HT1080 (cell line): Measurements from ENCODE around the gene EXOC4. TPM values are rescaled to one million over a fixed set of nuclear protein-coding genes. Genes with fewer than 3 reads are reported as not detected.
"Not testable (repeated sequence)": the region's sequence is repeated elsewhere in the genome, so short reads cannot be mapped to it uniquely, and the experiment has no call there.

Experiments
- DNase-seq: peaks from one replicate; pipeline ENCODE4 v3.0.0-alpha.2; 2015; ENCODE audit warnings: low read depth
- polyA plus RNA-seq, 2 experiments: library from polyadenylated mRNA; depleted of rRNA; stranded (reverse); fragments of >200 nt; gene quantifications; 2 replicates each; pipeline ENCODE4 v1.2.3, GENCODE V29; 2015
- total RNA-seq: library from RNA; depleted of rRNA; stranded (reverse); fragments of >200 nt; shearing (Covaris generic); gene quantifications from 2 replicates; pipeline ENCODE4 v1.2.3, GENCODE V29; 2014; rRNA removed

The EXOC4 gene
- 37.1 and 39.3 TPM in 2 replicates for total RNA-seq
- polyA plus RNA-seq (2015; cell fraction: cytosol; rRNA removed) = 27.8 and 38.3 TPM in 2 replicates
- 61.3 and 61.6 TPM in 2 replicates for polyA plus RNA-seq (2015; cell fraction: nucleus; rRNA removed)

- peak; percentile 96 for DNase-seq
Measured at GRCh38 chr7:133252858-133253518, at the start of gene EXOC4. Gene EXOC4 (plus strand): TSS chr7:133253078.

- DNase-seq = no peak
Measured at GRCh38 chr7:133203490-133203889, 49.4 kb upstream of the EXOC4 start.

DNA sequence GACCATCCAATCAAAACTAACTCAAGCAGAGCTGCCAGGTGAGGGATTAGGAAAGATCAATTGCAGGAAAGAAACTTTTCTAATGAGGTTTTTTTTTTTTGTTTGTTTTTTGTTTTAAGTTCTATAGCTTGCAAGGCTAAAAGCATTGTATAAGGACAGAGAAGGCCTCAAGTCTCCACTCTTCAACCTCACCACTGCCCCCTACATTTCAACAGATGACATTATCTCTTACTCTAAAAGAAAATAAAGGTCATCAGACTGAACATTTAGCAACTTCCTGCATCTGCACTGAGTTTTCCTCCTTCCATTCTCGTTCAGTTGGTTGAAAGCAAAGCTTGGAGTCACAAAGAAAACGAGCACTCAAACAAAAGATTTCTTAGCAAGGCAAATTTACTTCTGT lies 45.2 kb upstream of the EXOC4 start:
- no peak for DNase-seq

DNA sequence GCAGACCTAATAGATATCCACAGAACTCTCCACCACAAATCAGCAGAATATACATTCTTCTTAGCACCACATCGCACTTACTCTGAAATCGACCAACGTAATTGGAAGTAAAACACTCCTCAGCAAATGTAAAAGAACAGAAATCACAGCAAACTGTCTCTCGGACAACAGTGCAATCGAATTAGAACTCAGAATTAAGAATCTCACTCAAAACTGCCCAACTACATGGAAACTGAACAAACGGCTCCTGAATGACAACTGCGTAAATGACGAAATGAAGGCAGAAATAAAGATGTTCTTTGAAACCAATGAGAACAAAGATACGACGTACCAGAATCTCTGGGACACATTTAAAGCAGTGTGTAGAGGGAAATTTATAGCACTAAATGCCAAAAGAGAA lies 42.1 kb upstream of the EXOC4 start:
- DNase-seq = not testable (repeated sequence)

GRCh38 chr7:133213772-133214171 lies 39.1 kb upstream of the EXOC4 start:
- DNase-seq = not testable (repeated sequence)

GRCh38 chr7:133217773-133218172 lies 35.1 kb upstream of the EXOC4 start:
- no peak for DNase-seq

- DNase-seq = peak; percentile 42
Measured at GRCh38 chr7:133230591-133231194, 22.2 kb upstream of the EXOC4 start.

- no peak for DNase-seq
Measured at GRCh38 chr7:133233142-133233541, 19.7 kb upstream of the EXOC4 start.

DNA sequence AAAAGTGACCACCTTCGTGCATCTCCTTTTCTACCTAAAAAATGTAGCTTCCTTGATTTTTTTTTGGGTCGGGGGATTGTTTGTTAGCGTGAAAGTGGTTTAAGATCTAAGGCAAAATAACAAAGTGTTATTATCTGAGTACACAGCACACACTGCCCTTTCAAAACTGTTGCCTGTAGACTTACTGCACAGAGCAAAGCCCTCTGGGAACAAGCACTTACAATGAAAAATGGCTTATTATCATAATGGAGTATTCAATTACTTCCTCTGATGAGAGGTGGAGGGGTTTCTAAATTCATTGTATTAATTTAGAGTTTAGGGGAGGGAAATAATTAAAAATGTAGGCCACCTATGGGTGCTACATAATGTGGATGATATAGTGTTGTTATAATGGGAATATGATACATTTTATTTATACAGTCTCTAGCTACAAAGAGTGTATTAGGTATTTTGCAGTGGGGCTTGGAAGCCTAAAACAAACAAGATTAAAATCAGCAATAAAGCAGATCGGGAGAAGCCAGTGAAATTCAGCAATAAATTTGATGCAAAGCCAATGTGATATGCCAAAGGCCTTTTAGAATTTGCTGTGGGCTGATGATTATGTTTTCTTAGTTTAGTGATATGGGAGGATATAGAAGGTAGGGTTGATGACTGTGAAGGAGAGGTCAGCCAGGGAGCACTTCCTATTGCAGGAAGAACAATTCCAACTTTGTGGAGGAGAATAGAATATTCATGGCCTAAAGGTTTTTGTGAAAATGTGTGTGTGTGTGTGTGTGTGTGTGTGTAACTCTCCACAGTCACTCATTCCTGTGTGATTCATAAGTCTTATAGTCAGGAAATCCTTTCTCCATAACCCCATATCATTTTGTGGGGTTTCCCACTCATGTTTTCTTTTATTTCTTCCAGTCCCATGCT lies 17.7 kb upstream of the EXOC4 start:
- DNase-seq = peak; percentile 69

GRCh38 chr7:133237545-133237944 lies 15.3 kb upstream of the EXOC4 start:
- DNase-seq = no peak

DNA sequence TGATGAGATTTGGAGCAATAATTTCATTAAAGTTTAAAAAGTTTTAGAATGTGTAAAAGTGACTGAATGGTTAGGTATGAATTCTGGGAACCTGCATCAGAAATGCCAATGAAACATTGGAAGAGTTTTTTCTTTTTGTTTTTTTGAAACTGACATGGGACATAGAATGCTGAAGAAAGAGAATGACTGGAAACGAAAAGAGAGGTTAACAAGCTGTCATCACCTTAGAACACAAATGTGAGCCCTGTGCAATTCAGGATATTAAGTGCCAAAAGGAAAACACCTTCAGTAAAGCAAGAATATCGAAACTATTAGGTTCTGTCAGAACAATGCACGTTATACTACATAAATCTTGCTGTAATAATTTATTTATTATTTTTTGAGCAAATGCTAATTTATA lies 12.6 kb upstream of the EXOC4 start:
- no peak for DNase-seq

GRCh38 chr7:133246558-133246957 lies 6.3 kb upstream of the EXOC4 start:
- no peak for DNase-seq

- DNase-seq = no peak
Measured at GRCh38 chr7:133248901-133249300, 4.0 kb upstream of the EXOC4 start.

DNA sequence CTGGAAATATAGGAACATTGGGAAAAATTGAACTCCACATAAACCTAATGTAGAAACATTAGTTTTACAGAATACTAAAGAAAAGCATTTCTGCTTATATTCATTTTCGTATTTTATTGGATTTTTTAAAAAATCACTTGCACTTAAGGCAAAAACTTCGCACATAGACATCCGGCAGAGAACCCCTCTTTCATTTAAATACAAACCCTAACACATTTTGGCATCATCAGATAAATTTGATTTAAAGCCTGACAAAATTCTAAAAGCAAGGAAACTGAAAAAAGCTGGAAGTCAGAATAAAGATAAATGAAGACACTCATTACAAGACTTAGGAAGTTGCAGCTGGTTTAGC lies 396 bp upstream of the EXOC4 start:
- DNase-seq = no peak

DNA sequence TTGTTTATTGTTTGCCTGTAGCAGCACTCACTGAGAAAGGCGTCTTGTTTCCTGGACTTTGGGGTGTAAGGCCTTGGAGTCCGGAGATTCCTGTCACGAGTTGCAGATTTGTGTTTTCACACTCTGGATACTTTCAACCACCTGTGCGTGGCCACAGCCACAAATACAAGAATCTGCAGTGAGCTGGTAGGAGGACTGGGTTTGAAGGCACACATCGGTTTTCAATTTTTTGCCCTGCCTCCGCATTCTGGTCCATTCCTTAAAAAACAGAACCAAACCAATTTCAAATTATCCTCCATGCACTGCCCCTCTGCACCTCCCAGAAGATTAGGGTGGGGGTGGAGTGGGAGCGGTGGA lies 619 bp downstream of the EXOC4 start:
- DNase-seq = peak; percentile 7

DNA sequence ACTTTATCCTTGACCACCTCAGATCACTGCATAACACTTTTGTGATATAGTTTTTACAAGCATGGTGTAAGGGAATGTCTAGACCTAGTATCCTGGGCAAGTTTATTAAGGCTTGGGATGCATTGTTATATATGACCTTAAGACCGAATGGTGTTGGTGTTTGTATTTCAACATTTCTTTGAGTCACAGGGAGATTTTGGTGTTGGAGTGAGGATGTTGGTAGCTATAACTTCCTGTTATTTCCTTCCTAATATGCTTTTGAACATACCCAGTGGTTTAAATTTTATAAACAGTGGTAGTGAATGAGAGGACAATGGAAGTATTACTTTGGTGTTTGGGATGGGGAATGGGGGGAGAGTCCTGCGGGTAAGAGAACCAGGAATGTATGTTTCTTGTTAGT lies 2.6 kb downstream of the EXOC4 start:
- no peak for DNase-seq

- no peak for DNase-seq
Measured at GRCh38 chr7:133258174-133258573, 5.3 kb downstream of the EXOC4 start.

GRCh38 chr7:133265821-133266220 lies 12.9 kb downstream of the EXOC4 start:
- DNase-seq = no peak

- DNase-seq = no peak
Measured at GRCh38 chr7:133268355-133268754, 15.5 kb downstream of the EXOC4 start.

DNA sequence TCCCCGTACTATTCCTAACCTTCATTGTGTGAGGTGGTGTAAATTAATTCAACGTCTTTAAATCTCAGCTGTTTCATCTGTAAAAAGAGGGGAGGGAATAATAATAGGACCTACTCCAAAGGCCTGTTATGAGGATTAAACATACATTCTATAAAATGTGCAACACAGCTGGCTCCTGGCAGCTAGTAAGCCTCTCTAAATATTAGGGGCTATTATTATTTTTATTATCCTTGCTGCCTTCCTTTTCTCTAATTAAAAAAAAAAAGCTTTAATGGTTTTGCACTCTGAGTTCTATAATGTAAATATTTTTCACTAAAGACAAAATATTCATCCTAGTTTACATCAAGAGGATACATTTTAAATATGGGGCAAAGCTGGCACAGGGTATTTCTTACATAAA lies 19.5 kb downstream of the EXOC4 start:
- DNase-seq = no peak

GRCh38 chr7:133273227-133273626 lies 20.3 kb downstream of the EXOC4 start:
- DNase-seq = no peak

DNA sequence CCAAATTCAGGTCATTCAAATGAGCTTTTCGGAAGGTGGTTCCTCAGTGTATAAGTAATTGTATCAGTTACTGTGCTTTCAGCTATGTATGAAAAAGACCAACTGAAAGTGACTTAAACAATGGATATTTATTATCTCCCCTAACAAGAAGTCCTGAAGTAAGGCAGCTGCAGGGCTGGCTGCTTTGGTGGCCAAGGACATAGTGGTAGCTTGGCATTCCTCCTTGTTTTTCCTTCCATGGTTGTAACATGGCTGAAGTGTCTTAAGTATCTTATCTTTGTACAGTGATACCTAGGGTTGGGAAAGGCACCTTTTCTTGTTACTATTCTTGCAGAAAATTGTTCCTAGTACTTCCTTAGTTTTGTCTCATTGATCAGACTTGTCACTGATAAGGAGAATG lies 21.4 kb downstream of the EXOC4 start:
- no peak for DNase-seq
